ENCODE measurements around the gene AHNAK2.

- no peak for TF ChIP-seq CTCF (IDR thresholded peaks at IDR 0.05)
- TF ChIP-seq POLR2A (IDR thresholded peaks at IDR 0.05), result no peak
These were observed 38.3 kb downstream of the AHNAK2 start for GRCh38 chr14:104939666-104940410.

Measured in Peyer's patch (tissue), 4 donors.